Hepatocyte (in vitro differentiated cells): ENCODE data around the gene CDC6.

Experiments
- EZH2phosphoT487 ChIP-seq: fragments of 200-600 bp; sonication (generic); IDR thresholded peaks from one replicate; pipeline ENCODE4 v1.6.1; 2018; ENCODE audit warnings: antibody characterized with exemption, mild to moderate bottlenecking, low read depth, moderate library complexity; ENCODE audit not compliant: unreplicated experiment, severe bottlenecking
- TF ChIP-seq, protein P1 (sequence below): fragments of 200-600 bp; sonication (generic); IDR thresholded peaks from 2 replicates; pipeline ENCODE4 v1.5.1; 2016; ENCODE audit warnings: antibody characterized with exemption, mild to moderate bottlenecking; ENCODE audit not compliant: poor library complexity

DNA sequence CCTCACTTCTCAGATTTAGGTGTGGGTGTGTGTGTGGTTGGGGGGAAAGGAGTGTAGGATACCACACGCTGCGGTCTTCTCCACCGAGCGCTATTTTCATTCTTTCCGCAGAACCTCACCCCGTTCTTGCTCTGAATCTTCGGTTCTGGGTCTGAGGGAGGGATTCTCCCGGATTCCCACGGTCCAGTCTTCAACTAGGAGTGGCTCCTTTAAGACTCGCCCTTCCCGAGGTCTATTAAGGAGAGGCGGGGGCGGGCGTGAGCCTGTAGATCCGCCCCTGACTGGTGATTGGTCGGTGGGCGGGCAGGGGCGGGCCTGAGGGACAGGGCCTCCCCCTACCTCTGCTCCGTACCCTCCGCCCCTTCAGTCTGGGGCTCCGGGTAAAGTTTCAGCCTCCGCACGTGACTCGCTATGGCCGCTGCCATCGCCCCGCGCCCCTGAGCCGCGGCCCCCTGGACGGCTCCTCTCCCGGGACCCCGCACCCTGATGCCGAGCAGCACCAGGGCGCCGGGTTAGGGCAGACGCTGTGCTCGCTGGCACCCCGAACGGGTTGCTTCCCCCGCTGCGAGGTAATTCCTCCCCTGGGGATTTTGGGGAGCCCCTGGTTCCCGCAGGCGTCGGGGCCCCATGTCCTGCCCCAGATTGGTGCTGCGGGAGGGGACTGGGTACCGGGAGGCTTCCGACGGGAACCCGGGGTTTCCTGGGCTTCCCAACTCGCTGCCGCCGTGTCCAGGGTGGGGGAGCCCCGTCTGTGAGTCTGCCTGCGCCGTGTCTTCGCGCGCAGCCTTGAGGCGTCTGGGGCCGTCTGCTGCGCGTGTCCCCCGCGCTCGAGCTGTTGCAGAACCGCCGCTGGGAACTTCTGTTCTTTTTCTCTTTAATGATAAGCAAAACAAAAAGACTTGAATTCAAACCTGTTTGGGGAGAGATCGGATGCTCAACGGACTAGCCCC, 30.5 kb downstream of the CDC6 start:
- TF ChIP-seq, protein P1, sequence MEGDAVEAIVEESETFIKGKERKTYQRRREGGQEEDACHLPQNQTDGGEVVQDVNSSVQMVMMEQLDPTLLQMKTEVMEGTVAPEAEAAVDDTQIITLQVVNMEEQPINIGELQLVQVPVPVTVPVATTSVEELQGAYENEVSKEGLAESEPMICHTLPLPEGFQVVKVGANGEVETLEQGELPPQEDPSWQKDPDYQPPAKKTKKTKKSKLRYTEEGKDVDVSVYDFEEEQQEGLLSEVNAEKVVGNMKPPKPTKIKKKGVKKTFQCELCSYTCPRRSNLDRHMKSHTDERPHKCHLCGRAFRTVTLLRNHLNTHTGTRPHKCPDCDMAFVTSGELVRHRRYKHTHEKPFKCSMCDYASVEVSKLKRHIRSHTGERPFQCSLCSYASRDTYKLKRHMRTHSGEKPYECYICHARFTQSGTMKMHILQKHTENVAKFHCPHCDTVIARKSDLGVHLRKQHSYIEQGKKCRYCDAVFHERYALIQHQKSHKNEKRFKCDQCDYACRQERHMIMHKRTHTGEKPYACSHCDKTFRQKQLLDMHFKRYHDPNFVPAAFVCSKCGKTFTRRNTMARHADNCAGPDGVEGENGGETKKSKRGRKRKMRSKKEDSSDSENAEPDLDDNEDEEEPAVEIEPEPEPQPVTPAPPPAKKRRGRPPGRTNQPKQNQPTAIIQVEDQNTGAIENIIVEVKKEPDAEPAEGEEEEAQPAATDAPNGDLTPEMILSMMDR: no peak
- no peak for TF ChIP-seq EZH2phosphoT487
